EL (cell line): Measurements from ENCODE around the gene MC1R.
"Not testable (repeated sequence)": the region's sequence is repeated elsewhere in the genome, so short reads cannot be mapped to it uniquely, and the experiment has no call there.

Experiments
- DNase-seq: peaks from one replicate; pipeline ENCODE4 v3.0.0-alpha.2; 2016

Gene MC1R

DNA sequence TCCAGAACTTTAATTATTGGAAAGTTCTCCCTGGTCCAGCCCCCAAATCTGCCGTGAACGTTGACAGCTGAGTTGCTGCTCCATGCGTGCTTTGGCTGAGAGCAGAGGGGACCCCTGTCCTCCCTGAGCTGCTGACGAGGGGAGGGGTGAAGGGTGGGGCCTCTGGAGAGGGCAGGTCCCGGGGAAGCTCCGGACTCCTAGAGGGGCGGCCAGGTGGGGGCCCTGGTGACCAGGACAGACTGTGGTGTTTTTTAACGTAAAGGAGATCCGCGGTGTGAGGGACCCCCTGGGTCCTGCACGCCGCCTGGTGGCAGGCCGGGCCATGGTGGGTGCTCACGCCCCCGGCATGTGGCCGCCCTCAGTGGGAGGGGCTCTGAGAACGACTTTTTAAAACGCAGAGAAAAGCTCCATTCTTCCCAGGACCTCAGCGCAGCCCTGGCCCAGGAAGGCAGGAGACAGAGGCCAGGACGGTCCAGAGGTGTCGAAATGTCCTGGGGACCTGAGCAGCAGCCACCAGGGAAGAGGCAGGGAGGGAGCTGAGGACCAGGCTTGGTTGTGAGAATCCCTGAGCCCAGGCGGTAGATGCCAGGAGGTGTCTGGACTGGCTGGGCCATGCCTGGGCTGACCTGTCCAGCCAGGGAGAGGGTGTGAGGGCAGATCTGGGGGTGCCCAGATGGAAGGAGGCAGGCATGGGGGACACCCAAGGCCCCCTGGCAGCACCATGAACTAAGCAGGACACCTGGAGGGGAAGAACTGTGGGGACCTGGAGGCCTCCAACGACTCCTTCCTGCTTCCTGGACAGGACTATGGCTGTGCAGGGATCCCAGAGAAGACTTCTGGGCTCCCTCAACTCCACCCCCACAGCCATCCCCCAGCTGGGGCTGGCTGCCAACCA, at the start of gene MC1R:
TSS of gene MC1R (plus strand) at position 410 of the 895 bp plus-strand sequence. CDS start at position 807, 397 bp downstream.
- DNase-seq, result peak; percentile 53

DNA sequence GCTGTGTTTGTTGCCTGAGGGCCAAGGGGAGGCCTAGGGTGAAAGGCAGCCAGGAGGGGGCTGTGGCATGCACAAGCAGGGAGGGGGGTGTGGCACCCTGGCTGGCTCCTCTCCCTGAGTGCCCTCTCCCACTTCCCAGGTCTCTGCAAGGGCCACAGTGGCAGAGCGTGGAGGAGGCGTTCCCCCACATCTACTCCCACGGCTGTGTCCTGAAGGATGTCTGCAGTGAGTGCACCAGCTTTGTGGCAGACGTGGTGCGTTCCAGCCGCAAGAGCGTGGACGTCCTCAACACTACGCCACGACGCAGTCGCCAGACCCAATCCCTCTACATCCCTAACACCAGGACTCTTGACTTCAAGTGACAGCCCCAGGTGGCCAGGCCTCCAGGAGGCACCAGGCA, 48.8 kb upstream of the MC1R start:
- no peak for DNase-seq

DNA sequence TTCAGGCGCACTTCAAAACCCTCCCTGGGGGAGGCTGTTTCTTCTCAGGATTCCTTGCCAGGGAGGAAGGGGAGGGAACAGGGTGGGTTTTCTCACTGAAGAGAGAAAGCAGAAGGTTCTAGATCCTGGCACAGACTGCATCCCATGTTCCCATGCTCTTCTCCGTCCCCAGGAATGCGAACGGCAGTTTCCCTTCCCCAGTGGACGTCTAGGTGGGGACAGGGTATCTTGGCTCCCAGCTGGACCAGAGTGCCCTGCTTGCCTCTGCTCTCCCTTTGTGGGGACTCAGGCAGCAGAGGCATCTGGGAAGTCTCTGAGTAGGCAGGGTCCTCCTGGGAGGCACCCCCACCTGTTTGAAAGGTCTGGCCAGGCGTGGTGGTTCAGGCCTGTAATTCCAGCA, 48.2 kb upstream of the MC1R start:
- no peak for DNase-seq

GRCh38 chr16:89871895-89872294, 46.8 kb upstream of the MC1R start:
- no peak for DNase-seq

DNA sequence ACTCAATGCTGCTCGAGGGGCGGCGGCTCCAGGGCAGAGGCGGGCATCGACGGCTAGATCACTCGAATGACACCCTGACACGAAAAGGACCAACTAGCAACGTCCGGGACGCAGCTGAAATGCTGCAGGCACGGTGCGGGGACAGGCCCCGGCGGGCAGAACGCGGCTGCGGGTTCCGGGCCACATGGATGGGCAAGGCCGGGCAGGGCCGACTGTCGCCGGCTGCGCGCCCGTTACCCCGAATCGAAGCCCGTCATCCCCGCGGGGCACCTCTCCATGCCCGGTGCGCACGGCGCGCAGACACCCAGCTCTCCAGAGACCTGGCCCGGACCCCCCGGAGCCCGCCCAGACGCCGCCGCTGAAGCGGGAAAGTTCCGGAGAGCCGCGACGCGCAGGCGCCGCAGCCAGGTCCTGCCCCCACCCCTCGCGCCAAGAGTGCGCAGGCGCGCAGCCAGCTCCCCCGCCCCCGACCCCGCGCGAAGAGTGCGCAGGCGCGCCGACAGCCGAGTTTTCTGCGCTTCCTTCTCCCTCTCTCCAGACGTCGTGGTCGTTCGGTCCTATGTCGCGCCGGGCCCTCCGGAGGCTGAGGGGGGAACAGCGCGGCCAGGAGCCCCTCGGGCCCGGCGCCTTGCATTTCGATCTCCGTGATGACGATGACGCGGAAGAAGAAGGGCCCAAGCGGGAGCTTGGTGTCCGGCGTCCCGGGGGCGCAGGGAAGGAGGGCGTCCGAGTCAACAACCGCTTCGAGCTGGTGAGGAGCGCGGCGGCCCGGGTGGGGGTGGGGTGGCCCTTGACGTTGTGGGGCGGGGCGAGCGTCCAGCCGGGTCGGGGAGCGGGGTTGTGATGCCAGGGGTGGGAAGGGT, 45.3 kb upstream of the MC1R start, which contains the start of gene TCF25:
TSS of gene TCF25 (plus strand) at position 484 of the 863 bp plus-strand sequence. CDS start at position 560, 76 bp downstream.
- DNase-seq, result peak; percentile 86

DNA sequence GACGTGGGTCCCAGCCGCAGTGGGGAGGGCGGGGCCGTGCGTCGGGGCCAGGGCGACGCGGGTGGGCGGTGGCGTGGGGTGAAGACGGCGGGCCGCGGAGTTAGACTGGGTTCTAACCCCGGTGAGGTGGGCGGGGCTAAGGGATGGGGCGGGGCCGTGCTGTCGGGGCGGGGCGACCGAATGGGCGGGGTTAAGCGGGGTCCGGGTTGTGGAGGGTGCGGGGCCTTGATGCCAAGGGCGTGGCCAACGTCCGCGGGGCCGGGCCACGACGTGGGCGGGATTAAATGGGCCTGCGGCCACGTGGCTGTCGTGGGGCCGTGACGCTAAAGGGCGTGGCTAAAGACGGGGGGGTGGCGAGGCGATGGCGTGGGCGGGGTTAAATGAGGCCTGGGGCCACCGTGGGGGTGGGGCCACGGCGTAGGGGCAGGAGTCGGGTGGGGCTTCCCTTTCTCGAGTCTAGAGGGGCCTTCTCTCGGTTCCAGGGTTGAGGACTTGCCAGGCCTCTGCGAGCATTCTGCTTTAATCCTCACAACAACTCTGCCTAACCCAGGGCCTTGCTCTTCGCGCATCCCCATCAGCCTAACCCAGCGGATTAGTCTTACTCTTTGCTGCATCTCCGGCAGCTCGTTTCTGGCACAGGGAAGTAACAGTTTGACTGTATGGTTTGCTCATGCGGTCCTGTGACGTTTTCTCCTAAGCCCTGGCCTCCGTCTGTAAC, 44.5 kb upstream of the MC1R start:
- DNase-seq, result peak; percentile 93

- not testable (repeated sequence) for DNase-seq
These were observed 39.5 kb upstream of the MC1R start for GRCh38 chr16:89879123-89879522.

GRCh38 chr16:89880477-89881367, 37.9 kb upstream of the MC1R start:
- no peak for DNase-seq

DNA sequence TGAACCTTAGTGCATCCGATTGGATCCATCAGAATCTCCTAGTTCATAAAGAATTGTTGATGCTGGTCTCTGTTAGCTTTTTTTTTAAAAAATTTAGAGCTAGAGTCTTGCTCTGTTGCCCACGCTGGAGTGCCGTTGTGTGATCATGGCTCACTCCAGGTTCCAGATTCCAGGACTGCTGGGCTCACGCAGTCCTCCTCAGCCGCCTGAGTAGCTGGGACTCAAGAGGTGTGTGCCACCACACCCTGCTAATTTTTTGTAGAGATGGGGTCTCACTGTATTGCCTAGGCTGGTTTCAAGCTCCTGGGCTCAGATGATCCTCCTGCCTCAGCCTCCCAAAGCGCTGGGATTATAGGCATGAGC, 37.3 kb upstream of the MC1R start:
- DNase-seq, result no peak

DNA sequence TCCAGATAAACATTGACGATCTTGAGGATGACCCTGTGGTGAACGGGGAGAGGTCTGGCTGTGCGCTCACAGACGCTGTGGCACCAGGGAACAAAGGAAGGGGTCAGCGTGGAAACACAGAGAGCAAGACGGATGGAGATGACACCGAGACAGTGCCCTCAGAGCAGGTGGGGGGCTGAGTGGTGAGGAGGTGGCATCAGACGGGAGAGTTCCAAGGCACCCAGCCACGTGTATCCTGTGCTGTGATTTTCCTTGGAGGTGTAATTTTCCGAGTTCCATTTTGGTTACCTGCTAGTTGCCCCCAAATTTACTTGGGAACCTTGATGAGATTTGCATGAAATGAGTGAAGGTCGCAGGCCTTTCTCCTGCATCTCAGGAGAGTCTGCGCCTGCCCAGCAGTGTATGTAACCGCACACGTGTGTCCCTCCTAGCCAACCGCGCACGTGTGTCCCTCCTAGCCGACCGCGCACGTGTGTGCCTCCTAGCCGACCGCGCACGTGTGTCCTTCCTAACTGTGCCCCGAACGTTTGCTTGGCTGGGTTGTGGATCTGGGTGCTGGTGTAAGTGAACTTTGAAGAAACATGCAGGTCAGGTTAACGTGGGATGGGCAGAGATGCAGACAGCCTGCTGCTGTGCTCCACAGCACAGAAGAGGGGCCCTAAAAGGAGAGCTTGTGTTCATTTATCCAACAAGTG, 35.2 kb upstream of the MC1R start:
- DNase-seq, result no peak

- no peak for DNase-seq
These were observed 34.6 kb upstream of the MC1R start for GRCh38 chr16:89884041-89884421.

GRCh38 chr16:89887243-89887642, 31.4 kb upstream of the MC1R start:
- DNase-seq, result no peak

GRCh38 chr16:89890200-89890599, 28.5 kb upstream of the MC1R start:
- no peak for DNase-seq

- no peak for DNase-seq
These were observed 27.6 kb upstream of the MC1R start for GRCh38 chr16:89890886-89891657.

DNA sequence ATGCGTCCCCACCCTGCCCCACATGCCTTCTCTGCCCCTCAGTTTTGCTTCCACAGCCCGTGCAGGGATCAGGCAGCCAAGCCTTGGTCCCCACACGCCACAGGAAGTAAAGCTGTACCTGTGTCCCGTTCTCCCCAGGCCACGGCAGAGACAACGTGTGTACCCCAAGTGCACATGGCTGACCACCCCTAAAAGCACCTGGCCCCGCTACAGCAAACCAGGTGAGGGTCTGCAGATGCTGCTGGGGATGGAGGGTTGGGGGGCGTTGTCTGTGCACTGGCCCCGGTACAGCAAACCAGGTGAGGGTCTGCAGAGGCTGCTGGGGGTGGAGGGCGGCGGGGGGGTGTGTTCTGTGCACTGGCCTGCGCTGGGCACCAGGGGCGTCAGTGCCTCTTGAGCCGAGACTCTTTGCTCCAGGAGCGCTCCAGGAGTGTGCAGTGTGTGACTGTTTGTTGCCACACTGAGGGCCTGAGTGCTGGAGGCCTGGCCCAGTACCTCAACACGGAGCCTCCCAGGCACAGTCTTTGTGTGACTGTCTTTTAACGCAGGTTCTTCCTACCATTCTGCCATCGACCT, 26.5 kb upstream of the MC1R start:
- DNase-seq, result no peak

DNA sequence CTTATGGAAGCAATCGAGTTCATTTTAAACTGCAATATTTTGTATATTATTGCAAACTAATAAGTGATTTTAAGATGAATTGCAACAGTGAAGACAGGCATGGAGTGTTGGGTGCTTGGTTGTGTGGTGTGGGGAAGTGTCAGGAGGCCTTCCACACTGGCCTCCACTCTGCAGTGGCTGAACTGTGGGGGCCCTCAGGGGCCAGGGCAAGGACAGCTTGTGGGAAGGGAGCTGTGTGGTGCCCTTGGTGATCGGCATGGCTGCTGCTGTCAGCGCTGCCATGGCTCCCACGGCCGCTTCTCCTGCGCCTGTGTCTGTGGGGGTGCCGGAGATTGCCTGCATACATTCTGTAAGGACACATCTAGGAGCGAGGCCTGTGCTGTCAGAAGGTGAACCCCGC, 26.0 kb upstream of the MC1R start:
- no peak for DNase-seq

- DNase-seq, result no peak
These were observed 24.8 kb upstream of the MC1R start for GRCh38 chr16:89893642-89894548.

- no peak for DNase-seq
These were observed 23.0 kb upstream of the MC1R start for GRCh38 chr16:89895482-89896250.
